ENCODE data around the gene MKLN1. TPM values are rescaled to one million over a fixed set of nuclear protein-coding genes. Genes with fewer than 3 reads are reported as not detected.

The MKLN1 gene
- total RNA-seq, 1 experiment from 2014 or later = 48.5 TPM

GRCh38 chr7:131532570-131533091 is 205.0 kb downstream of the MKLN1 start (continued):
- TF ChIP-seq REST (IDR thresholded peaks at IDR 0.05; ENCODE audit: low read depth) = no peak
- no peak for TF ChIP-seq RAD21 (IDR thresholded peaks at IDR 0.05; ENCODE audit: low read depth)
- no peak for TF ChIP-seq EGR1 (IDR thresholded peaks at IDR 0.05; ENCODE audit: low read depth)
- no peak for TF ChIP-seq YY1 (IDR thresholded peaks at IDR 0.05; ENCODE audit: extremely low read depth, insufficient replicate concordance, low read depth, low read length)
- TF ChIP-seq SIN3A (IDR thresholded peaks at IDR 0.05; ENCODE audit: low read depth) = no peak
- no peak for TF ChIP-seq TCF7L2 (IDR thresholded peaks at IDR 0.05; ENCODE audit: borderline replicate concordance, extremely low read depth, insufficient read depth, insufficient read length)
- TF ChIP-seq ELF1 (IDR thresholded peaks at IDR 0.05; ENCODE audit: borderline replicate concordance, low read depth) = no peak
- no peak for TF ChIP-seq SRF (IDR thresholded peaks at IDR 0.05; ENCODE audit: low read depth)
- TF ChIP-seq CEBPB (IDR thresholded peaks at IDR 0.05; ENCODE audit: low read depth) = no peak
- no peak for TF ChIP-seq FOSL1 (IDR thresholded peaks at IDR 0.05; ENCODE audit: low read depth)

GRCh38 chr7:131533151-131533559 is 205.5 kb downstream of the MKLN1 start:
- ChIA-PET CTCF (no interaction called here), RAD21 (ENCODE audit: low non-redundant PET in 1 of 2, low total read pairs in 2 of 2, uncharacterized antibody in 2 of 2, unreplicated experiment in 2 of 2) (no interaction called here), POLR2A (no interaction called here)
- DNase-seq (ENCODE audit: low read depth, low spot score) (no peak), ATAC-seq (no peak)
- BruUV-seq (replicated peaks) = no TSS peak
- no peak overlapping the region for H3K27ac ChIP-seq (ENCODE audit: low read depth, low read length)
- peaks cover 9% of the 10 kb centered on the region; the same call in 1 of the 2 replicates for H3K79me2 ChIP-seq (ENCODE audit: insufficient read depth, low read length)
- H4K20me1 ChIP-seq (ENCODE audit: insufficient read depth) = no peaks in the 10 kb centered on the region
- no peak overlapping the region for H3K4me3 ChIP-seq (replicated peaks in 1 of 2; ENCODE audit: low read depth in 1 of 2, low read length in 2 of 2)
- H3K9ac ChIP-seq (ENCODE audit: low read length) = no peak overlapping the region
- intact Hi-C loops (cut with micrococcal nuclease) = no loop called here
- no peaks in the 10 kb centered on the region for H3K27me3 ChIP-seq (ENCODE audit: insufficient read depth, low read length)
- TF ChIP-seq REST (IDR thresholded peaks at IDR 0.05; ENCODE audit: low read depth) (no peak), SIN3A (IDR thresholded peaks at IDR 0.05; ENCODE audit: low read depth) (no peak), MAX (IDR thresholded peaks at IDR 0.05) (no peak), ZNF274 (IDR thresholded peaks at IDR 0.05; ENCODE audit: low read depth, low read length) (no peak), POLR2AphosphoS5 (IDR thresholded peaks at IDR 0.05; ENCODE audit: low read depth, low read length) (no peak), POLR2A (IDR thresholded peaks at IDR 0.05; ENCODE audit: borderline replicate concordance, extremely low read depth, insufficient read depth, insufficient read length) (no peak), FOSL1 (IDR thresholded peaks at IDR 0.05; ENCODE audit: low read depth) (no peak), ZFX (IDR thresholded peaks at IDR 0.05) (no peak), ZBTB33 (IDR thresholded peaks at IDR 0.05; ENCODE audit: extremely low read depth, insufficient replicate concordance, low read length) (no peak), EGR1 (IDR thresholded peaks at IDR 0.05; ENCODE audit: low read depth) (no peak)
- no peak overlapping the region for H2AFZ ChIP-seq (ENCODE audit: low read depth, low read length, poor library complexity, severe bottlenecking)
- no peaks in the 10 kb centered on the region for H3K9me3 ChIP-seq (ENCODE audit: control insufficient read depth in 1 of 2, insufficient read depth in 1 of 2, low read depth in 1 of 2, low read length in 2 of 2)
- no peak overlapping the region for H3K4me2 ChIP-seq (ENCODE audit: low read length)
- no peaks in the 10 kb centered on the region for H3K36me3 ChIP-seq (ENCODE audit: control insufficient read depth in 1 of 2, insufficient read depth in 2 of 2, low read length in 2 of 2)
- H3K4me1 ChIP-seq (ENCODE audit: control insufficient read depth in 1 of 2, insufficient read depth in 2 of 2, low read length in 2 of 2) = peaks cover 20 to 21% of the 10 kb centered on the region in 2 experiments
- H3K9me2 ChIP-seq (ENCODE audit: insufficient read depth) = no peaks in the 10 kb centered on the region

Data from HCT116 (cell line).